Measurements from ENCODE around the gene L1TD1. TPM values are rescaled to one million over a fixed set of nuclear protein-coding genes. Genes with fewer than 3 reads are reported as not detected.
"Not testable (repeated sequence)": the region's sequence is repeated elsewhere in the genome, so short reads cannot be mapped to it uniquely, and the experiment has no call there.

Gene L1TD1
- total RNA-seq, 1 donor from 2014 or later = not detected

DNA sequence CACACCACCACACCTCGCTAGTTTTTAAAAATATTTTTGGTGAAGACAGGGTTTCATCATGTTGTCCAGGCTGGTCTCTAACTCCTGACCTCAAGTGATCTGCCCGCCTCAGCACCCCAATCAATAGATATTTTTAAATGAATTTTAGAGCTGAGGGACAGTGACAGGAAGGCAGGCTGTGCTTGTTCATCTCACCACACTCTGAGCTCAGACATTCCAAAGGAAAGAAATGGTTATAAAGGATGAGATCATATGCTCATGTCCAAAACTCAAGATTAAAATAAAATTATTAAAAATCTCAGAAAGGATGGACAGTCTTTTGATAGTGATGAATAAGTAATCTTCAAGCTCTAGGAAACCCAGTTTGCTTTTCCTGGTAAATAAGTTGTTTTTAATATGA lies 40.9 kb downstream of the L1TD1 start:
- DNase-seq (ENCODE audit: low read depth in 2 of 2) = no peak

- DNase-seq (ENCODE audit: low read depth in 2 of 2) = no peak
These were observed 42.7 kb downstream of the L1TD1 start for GRCh38 chr1:62237361-62237760.

DNA sequence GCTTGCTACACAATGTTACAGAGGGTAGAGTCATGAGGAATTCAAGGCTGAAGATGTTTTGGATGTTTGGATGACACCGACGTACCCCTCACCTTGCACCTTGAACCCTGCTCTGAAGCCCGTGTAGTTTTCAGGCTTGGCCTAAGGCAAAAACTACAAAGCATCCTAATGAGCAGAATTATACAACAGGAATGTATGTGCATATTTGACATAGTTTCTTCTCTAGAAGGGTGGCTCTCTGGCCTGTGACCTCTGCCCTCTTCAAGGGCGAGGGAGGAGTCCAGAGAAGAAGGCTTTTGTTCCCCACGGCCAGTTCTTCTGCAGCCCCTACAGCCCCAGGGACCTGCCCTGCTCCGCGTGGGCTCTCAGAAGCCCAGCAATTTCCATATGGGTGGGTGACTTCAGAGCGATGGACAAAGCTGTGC lies 43.3 kb downstream of the L1TD1 start:
- no peak for DNase-seq (ENCODE audit: low read depth in 2 of 2)

DNA sequence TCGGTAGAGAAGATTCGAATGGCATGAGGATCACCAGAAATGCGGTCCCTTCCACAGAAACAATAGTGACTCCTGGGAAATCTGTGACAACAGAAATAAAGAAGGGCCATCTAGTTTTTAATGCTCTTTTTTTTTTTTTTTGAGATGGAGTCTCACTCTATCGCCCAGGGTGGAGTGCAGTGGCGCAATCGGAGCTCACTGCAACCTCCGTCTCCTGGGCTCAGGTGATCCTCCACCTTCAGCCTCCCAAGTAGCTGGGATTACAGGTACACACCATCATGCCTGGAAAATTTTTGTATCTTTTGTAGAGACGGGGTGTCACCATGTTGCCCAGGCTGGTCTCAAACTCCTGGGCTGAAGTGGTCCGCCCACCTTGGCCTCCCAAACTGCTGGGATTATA lies 43.9 kb downstream of the L1TD1 start:
- no peak for DNase-seq (ENCODE audit: low read depth in 2 of 2)

- not testable (repeated sequence) for DNase-seq (ENCODE audit: low read depth in 2 of 2)
These were observed 45.2 kb downstream of the L1TD1 start for GRCh38 chr1:62239652-62240403.

- DNase-seq (ENCODE audit: low read depth in 2 of 2) = no peak
These were observed 46.2 kb downstream of the L1TD1 start for GRCh38 chr1:62240651-62241370.

DNA sequence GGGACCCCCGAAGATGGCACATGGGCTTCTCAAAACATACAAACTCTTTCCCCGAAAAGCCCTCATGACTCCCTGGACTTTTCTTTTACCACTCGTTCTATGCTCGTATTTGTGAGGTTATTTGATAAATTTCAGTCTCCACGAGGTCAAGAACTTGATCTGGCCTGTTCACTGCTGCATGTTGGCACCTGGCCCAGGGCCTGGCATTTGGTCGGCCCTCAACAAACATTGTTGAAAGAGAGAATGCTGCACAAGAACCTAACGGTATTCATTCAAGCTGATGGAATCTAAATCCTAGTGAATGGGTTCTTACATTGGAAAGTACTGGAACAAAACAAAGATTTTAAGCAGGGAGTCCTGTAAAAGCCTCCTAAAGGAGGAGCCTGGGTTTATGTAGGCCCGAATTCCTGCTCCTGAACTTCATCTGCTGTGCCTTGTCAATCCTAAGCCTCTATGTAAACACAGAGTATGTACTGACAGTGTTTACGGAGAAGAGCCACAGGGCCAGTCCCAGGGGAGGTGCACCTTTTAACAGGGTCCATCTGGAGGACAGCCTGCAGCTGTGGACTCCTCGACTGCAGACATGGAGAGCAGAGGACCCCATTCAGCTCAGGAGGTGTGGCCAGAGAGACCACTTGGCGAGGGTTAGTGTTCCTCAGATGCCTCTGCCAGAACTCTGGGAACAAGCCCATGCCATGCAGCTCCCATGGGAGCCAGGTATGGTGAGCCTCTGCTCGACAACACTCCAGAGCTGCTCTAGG lies 46.9 kb downstream of the L1TD1 start:
- DNase-seq (ENCODE audit: low read depth in 2 of 2) = no peak

- not testable (repeated sequence) for DNase-seq (ENCODE audit: low read depth in 2 of 2)
These were observed 49.7 kb downstream of the L1TD1 start for GRCh38 chr1:62244380-62244779.

GRCh38 chr1:62245201-62245600 lies 50.6 kb downstream of the L1TD1 start:
- no peak for DNase-seq (ENCODE audit: low read depth in 2 of 2)

DNA sequence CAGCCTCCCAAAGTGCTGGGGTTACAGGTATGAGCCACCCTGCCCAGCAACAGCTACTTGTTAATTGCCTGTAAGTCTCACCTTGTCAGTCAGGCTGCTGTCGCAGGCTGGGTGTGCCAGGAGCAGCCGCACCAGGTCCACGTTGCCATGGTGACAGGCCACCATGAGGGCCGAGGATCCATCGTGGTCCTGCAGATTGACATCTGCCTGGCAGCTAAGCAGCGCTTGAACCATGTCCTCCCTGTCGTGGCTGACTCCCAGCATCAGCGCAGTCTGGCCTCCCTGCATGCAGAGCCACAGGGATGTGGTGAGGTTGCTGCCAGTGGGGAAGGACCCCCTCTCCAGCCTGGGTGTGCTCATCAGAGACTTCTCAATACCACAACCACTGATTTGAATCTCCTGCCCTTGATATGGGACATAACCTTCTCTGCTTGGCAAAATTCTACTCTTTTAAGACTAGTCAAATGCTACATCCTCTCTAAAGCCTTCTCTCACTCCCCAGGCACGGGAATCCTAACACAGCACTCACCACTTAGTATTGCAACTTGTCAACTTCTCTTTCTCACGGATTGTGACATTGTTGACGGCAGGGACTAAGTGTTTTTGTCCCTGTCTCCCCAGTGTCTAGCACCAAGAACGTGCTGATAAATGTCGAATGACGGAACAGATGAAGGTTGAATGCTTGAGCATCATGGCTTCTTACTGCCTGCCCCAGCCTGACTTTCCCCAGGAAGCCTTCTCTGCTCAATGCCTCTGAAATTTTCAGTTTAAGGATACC lies 52.9 kb downstream of the L1TD1 start:
- DNase-seq (ENCODE audit: low read depth in 2 of 2) = no peak

GRCh38 chr1:62250126-62250726 lies 55.6 kb downstream of the L1TD1 start:
- DNase-seq (ENCODE audit: low read depth in 2 of 2) = no peak

GRCh38 chr1:62259551-62259950 lies 64.9 kb downstream of the L1TD1 start:
- no peak for DNase-seq (ENCODE audit: low read depth in 2 of 2)

GRCh38 chr1:62260688-62261087 lies 66.0 kb downstream of the L1TD1 start:
- no peak for DNase-seq (ENCODE audit: low read depth in 2 of 2)

Other genes starting within 250 kb of the L1TD1 start
- gene KANK4, start 124.6 kb downstream of the L1TD1 start, total RNA-seq = not detected in 2 replicates
- 15.3 and 22.1 TPM in 2 replicates for gene USP1, start 242.2 kb downstream of the L1TD1 start, total RNA-seq

Data from dermis microvascular lymphatic vessel endothelial cell (primary cell).